Measurements from ENCODE around the gene SYCE1L. TPM values are rescaled to one million over a fixed set of nuclear protein-coding genes. Genes with fewer than 3 reads are reported as not detected.
"Not testable (repeated sequence)": the region's sequence is repeated elsewhere in the genome, so short reads cannot be mapped to it uniquely, and the experiment has no call there.

The SYCE1L gene
- 3.1 to 4.0 TPM (median 3.9 TPM) in 3 replicates for total RNA-seq
- long read RNA-seq, partial matches to known transcripts = 3 of 15 reads
- long read RNA-seq, other reads (novel, unspliced or antisense) = 11 of 15 reads

GRCh38 chr16:77199211-77199610, at the start of gene SYCE1L:
Gene SYCE1L, plus strand, starts transcription at chr16:77199408. Its CDS starts 44 bp downstream, at chr16:77199452.
- DNase-seq (ENCODE audit: low spot score) = no peak
- Mint-ChIP-seq H3K36me3 (ENCODE audit: low read depth) (peaks cover 25% of the 10 kb centered on the region), H3K4me1 (ENCODE audit: low read depth) (no peaks in the 10 kb centered on the region), H3K4me3 (ENCODE audit: unreplicated experiment) (no peak within 1 kb of the TSS), H3K27ac (ENCODE audit: unreplicated experiment) (no peak within 1 kb of the TSS), H3K9me3 (ENCODE audit: low read depth) (no peaks in the 10 kb centered on the region), H3K27me3 (ENCODE audit: low read depth) (no peaks in the 10 kb centered on the region)
- TF ChIP-seq CTCF (IDR thresholded peaks at IDR 0.05) = no peak

GRCh38 chr16:77157346-77158058, 41.7 kb upstream of the SYCE1L start:
- no peak for DNase-seq (ENCODE audit: low spot score)
- no peak for TF ChIP-seq CTCF (IDR thresholded peaks at IDR 0.05)
- Mint-ChIP-seq H3K27me3 (ENCODE audit: low read depth) (peaks cover 25% of the 10 kb centered on the region), H3K4me1 (ENCODE audit: low read depth) (no peaks in the 10 kb centered on the region), H3K4me3 (ENCODE audit: unreplicated experiment) (no peak overlapping the region), H3K27ac (ENCODE audit: unreplicated experiment) (no peak overlapping the region), H3K9me3 (ENCODE audit: low read depth) (no peaks in the 10 kb centered on the region), H3K36me3 (ENCODE audit: low read depth) (no peaks in the 10 kb centered on the region)

GRCh38 chr16:77158293-77158692, 40.9 kb upstream of the SYCE1L start:
- TF ChIP-seq CTCF (IDR thresholded peaks at IDR 0.05) = no peak
- Mint-ChIP-seq H3K27me3 (ENCODE audit: low read depth) (peaks cover 29% of the 10 kb centered on the region), H3K4me3 (ENCODE audit: unreplicated experiment) (no peak overlapping the region), H3K36me3 (ENCODE audit: low read depth) (no peaks in the 10 kb centered on the region), H3K27ac (ENCODE audit: unreplicated experiment) (no peak overlapping the region), H3K4me1 (ENCODE audit: low read depth) (no peaks in the 10 kb centered on the region), H3K9me3 (ENCODE audit: low read depth) (no peaks in the 10 kb centered on the region)
- DNase-seq (ENCODE audit: low spot score) = no peak

- Mint-ChIP-seq H3K4me3 (ENCODE audit: unreplicated experiment) (no peak overlapping the region), H3K27ac (ENCODE audit: unreplicated experiment) (no peak overlapping the region), H3K4me1 (ENCODE audit: low read depth) (no peaks in the 10 kb centered on the region), H3K9me3 (ENCODE audit: low read depth) (no peaks in the 10 kb centered on the region), H3K27me3 (ENCODE audit: low read depth) (peaks cover 47% of the 10 kb centered on the region), H3K36me3 (ENCODE audit: low read depth) (no peaks in the 10 kb centered on the region)
- no peak for DNase-seq (ENCODE audit: low spot score)
- TF ChIP-seq CTCF (IDR thresholded peaks at IDR 0.05) = no peak
These were observed 34.2 kb upstream of the SYCE1L start for GRCh38 chr16:77165006-77165405.

- not testable (repeated sequence) for H3K4me1 Mint-ChIP-seq (ENCODE audit: low read depth); H3K9me3 Mint-ChIP-seq (ENCODE audit: low read depth); H3K4me3 Mint-ChIP-seq (ENCODE audit: unreplicated experiment); H3K27ac Mint-ChIP-seq (ENCODE audit: unreplicated experiment); H3K36me3 Mint-ChIP-seq (ENCODE audit: low read depth); DNase-seq (ENCODE audit: low spot score)
- peaks cover 49% of the 10 kb centered on the region for H3K27me3 Mint-ChIP-seq (ENCODE audit: low read depth)
These were observed 33.5 kb upstream of the SYCE1L start for GRCh38 chr16:77165536-77166236.

Data from chondrocyte (in vitro differentiated cells).